ENCODE results near the gene PIK3CG.

DNA sequence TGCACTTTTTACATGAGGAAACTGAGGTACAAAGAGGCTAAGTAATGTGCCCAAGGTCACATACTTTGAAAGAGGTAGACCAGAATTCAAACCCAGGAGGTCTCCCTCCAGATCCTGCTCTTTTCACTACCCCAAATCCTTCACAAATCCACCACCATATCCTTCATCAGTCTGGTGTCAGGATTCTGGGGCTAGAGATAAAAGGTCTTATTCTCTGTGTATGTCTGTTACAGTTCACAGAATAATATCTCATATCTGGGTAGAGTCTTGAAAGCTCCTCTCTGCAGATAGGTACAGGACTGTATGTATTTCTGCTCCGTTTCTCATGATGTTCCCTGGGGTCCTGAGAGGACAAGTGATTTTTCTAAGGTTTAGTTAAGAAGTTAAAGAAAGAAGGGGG, 4.9 kb downstream of the PIK3CG start:
- TF ChIP-seq CTCF (IDR thresholded peaks at IDR 0.05), result no peak
- no peak for TF ChIP-seq ZFP36 (IDR thresholded peaks at IDR 0.05; ENCODE audit: borderline replicate concordance, partially characterized antibody)
- no peak for TF ChIP-seq POLR2A (IDR thresholded peaks at IDR 0.05; ENCODE audit: low read length)
- TF ChIP-seq TP53 (CRISPR knock-in tag; IDR thresholded peaks at IDR 0.05), result no peak
- TF ChIP-seq SMC3 (IDR thresholded peaks at IDR 0.05), result no peak
- TF ChIP-seq RCOR1 (IDR thresholded peaks at IDR 0.05; ENCODE audit: low read depth, low read length), result no peak
- no peak for TF ChIP-seq HOXB5 (CRISPR knock-in tag; IDR thresholded peaks at IDR 0.05)
- no peak for TF ChIP-seq E2F6 (IDR thresholded peaks at IDR 0.05; ENCODE audit: borderline replicate concordance, low read depth)

Measured in A549 (cell line).